Karpas-422 (cell line): ENCODE measurements around the gene MAP1A. TPM values are rescaled to one million over a fixed set of nuclear protein-coding genes. Genes with fewer than 3 reads are reported as not detected.

Experiments
- DNase-seq: peaks from one replicate; pipeline ENCODE4 v3.0.0-alpha.2; 2015
- H2AFZ ChIP-seq: fragments of 200-600 bp; sonication (generic); 2 replicates; pipeline ENCODE4 v1.6.1; 2014; ENCODE audit warnings: antibody characterized with exemption, low read length, mixed read lengths
- H3K27ac ChIP-seq: fragments of 200-600 bp; sonication (generic); 2 replicates; pipeline ENCODE4 v1.5.1; 2014; ENCODE audit warnings: mild to moderate bottlenecking, low read length, moderate library complexity
- H3K27me3 ChIP-seq: fragments of 200-600 bp; sonication (generic); 2 replicates; pipeline ENCODE4 v1.6.1; 2014; ENCODE audit warnings: low read length, mixed read lengths
- H3K36me3 ChIP-seq: fragments of 200-600 bp; sonication (generic); 2 replicates; pipeline ENCODE4 v1.6.1; 2014; ENCODE audit warnings: low read length, mixed read lengths; ENCODE audit not compliant: insufficient read depth
- H3K4me1 ChIP-seq: fragments of 200-600 bp; sonication (generic); 2 replicates; pipeline ENCODE4 v1.6.1; 2014; ENCODE audit warnings: mild to moderate bottlenecking, low read length, mixed read lengths
- H3K4me2 ChIP-seq: fragments of 200-600 bp; sonication (generic); 2 replicates; pipeline ENCODE4 v1.6.1; 2014; ENCODE audit warnings: low read length, low read depth, mild to moderate bottlenecking; ENCODE audit not compliant: poor library complexity, severe bottlenecking
- H3K4me3 ChIP-seq: fragments of 200-600 bp; sonication (generic); 2 replicates; pipeline ENCODE4 v1.5.1; 2014; ENCODE audit warnings: mild to moderate bottlenecking, antibody characterized with exemption, low read length, mixed read lengths
- H3K79me2 ChIP-seq: fragments of 200-600 bp; sonication (generic); 2 replicates; pipeline ENCODE4 v1.6.1; 2014; ENCODE audit warnings: mild to moderate bottlenecking, low read length, mixed read lengths
- H3K9ac ChIP-seq: fragments of 200-600 bp; sonication (generic); 2 replicates; pipeline ENCODE4 v1.6.0; 2014; ENCODE audit warnings: low read length
- H3K9me2 ChIP-seq: fragments of 200-600 bp; sonication (generic), shearing (Covaris generic); replicated peaks from 2 replicates; pipeline ENCODE4 v1.6.0; 2014; ENCODE audit warnings: mild to moderate bottlenecking, low read length, moderate library complexity; ENCODE audit not compliant: insufficient read depth
- H3K9me3 ChIP-seq: fragments of 300-700, 200-600 bp; sonication (generic); 2 replicates; pipeline ENCODE4 v1.6.1; 2014; ENCODE audit warnings: low read length, mixed read lengths
- H4K20me1 ChIP-seq: fragments of 200-600 bp; sonication (generic); 2 replicates; pipeline ENCODE4 v1.6.1; 2014; ENCODE audit warnings: mild to moderate bottlenecking, antibody characterized with exemption, low read length, low read depth; ENCODE audit not compliant: insufficient read depth
- total RNA-seq: library from RNA; depleted of rRNA; stranded (reverse); fragments of >200 nt; shearing (Covaris generic); gene quantifications from 2 replicates; pipeline ENCODE4 v1.2.3, GENCODE V29; 2014; ENCODE audit warnings: low replicate concordance

The MAP1A gene
- total RNA-seq, 1 experiment from 2014 or later, result 1.4 TPM

DNA sequence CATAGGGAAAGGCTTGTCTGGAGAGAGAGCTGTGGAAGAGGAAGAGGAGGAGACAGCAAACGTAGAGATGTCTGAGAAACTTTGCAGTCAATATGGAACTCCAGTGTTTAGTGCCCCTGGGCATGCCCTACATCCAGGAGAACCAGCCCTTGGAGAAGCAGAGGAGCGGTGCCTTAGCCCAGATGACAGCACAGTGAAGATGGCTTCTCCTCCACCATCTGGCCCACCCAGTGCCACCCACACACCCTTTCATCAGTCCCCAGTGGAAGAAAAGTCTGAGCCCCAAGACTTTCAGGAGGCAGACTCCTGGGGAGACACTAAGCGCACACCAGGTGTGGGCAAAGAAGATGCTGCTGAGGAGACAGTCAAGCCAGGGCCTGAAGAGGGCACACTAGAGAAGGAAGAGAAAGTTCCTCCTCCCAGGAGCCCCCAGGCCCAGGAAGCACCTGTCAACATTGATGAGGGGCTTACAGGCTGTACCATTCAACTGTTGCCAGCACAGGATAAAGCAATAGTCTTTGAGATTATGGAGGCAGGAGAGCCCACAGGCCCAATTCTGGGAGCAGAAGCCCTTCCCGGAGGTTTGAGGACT lies 6.9 kb downstream of the MAP1A start:
- Histone ChIP-seq H2AFZ (no peak overlapping the region), H3K36me3 (no peaks in the 10 kb centered on the region), H3K9me2 (no peaks in the 10 kb centered on the region), H3K4me2 (no peak overlapping the region), H3K9me3 (no peaks in the 10 kb centered on the region), H3K79me2 (no peaks in the 10 kb centered on the region), H3K27me3 (no peaks in the 10 kb centered on the region), H4K20me1 (no peaks in the 10 kb centered on the region), H3K4me1 (no peaks in the 10 kb centered on the region), H3K27ac (no peak overlapping the region), H3K4me3 (no peak overlapping the region), H3K9ac (no peak overlapping the region)
- DNase-seq, result no peak

GRCh38 chr15:43525131-43525530 lies 7.7 kb downstream of the MAP1A start:
- H3K27me3 ChIP-seq, result no peaks in the 10 kb centered on the region
- peak; percentile 42 for DNase-seq
- no peaks in the 10 kb centered on the region for H4K20me1 ChIP-seq
- H3K79me2 ChIP-seq, result no peaks in the 10 kb centered on the region
- no peak overlapping the region for H3K4me2 ChIP-seq
- H3K9me2 ChIP-seq, result no peaks in the 10 kb centered on the region
- no peak overlapping the region for H3K27ac ChIP-seq
- H3K36me3 ChIP-seq, result no peaks in the 10 kb centered on the region
- H3K4me1 ChIP-seq, result no peaks in the 10 kb centered on the region
- H3K9me3 ChIP-seq, result no peaks in the 10 kb centered on the region
- H2AFZ ChIP-seq, result no peak overlapping the region
- no peak overlapping the region for H3K4me3 ChIP-seq
- no peak overlapping the region for H3K9ac ChIP-seq

GRCh38 chr15:43526261-43526930 lies 9.0 kb downstream of the MAP1A start:
- no peak overlapping the region for H3K4me3 ChIP-seq
- no peak overlapping the region for H2AFZ ChIP-seq
- H3K9me3 ChIP-seq, result no peaks in the 10 kb centered on the region
- no peak overlapping the region for H3K4me2 ChIP-seq
- H3K27me3 ChIP-seq, result no peaks in the 10 kb centered on the region
- no peaks in the 10 kb centered on the region for H4K20me1 ChIP-seq
- DNase-seq, result peak; percentile 33
- H3K4me1 ChIP-seq, result no peaks in the 10 kb centered on the region
- H3K79me2 ChIP-seq, result no peaks in the 10 kb centered on the region
- H3K36me3 ChIP-seq, result no peaks in the 10 kb centered on the region
- no peak overlapping the region for H3K27ac ChIP-seq
- no peaks in the 10 kb centered on the region for H3K9me2 ChIP-seq
- H3K9ac ChIP-seq, result no peak overlapping the region

- no peak overlapping the region for H3K4me3 ChIP-seq
- H3K9me3 ChIP-seq, result no peaks in the 10 kb centered on the region
- H3K36me3 ChIP-seq, result no peaks in the 10 kb centered on the region
- no peaks in the 10 kb centered on the region for H3K4me1 ChIP-seq
- H3K27me3 ChIP-seq, result no peaks in the 10 kb centered on the region
- no peaks in the 10 kb centered on the region for H4K20me1 ChIP-seq
- peak; percentile 19 for DNase-seq
- H3K9ac ChIP-seq, result no peak overlapping the region
- H3K79me2 ChIP-seq, result no peaks in the 10 kb centered on the region
- H3K27ac ChIP-seq, result no peak overlapping the region
- H3K4me2 ChIP-seq, result no peak overlapping the region
- H3K9me2 ChIP-seq, result no peaks in the 10 kb centered on the region
- no peak overlapping the region for H2AFZ ChIP-seq
Observed at GRCh38 chr15:43527016-43527801, 9.8 kb downstream of the MAP1A start.

GRCh38 chr15:43527802-43528541 lies 10.6 kb downstream of the MAP1A start:
- H4K20me1 ChIP-seq, result no peaks in the 10 kb centered on the region
- H3K4me1 ChIP-seq, result no peaks in the 10 kb centered on the region
- no peak overlapping the region for H2AFZ ChIP-seq
- H3K36me3 ChIP-seq, result no peaks in the 10 kb centered on the region
- no peak overlapping the region for H3K4me2 ChIP-seq
- H3K9me3 ChIP-seq, result no peaks in the 10 kb centered on the region
- no peak for DNase-seq
- H3K27me3 ChIP-seq, result no peaks in the 10 kb centered on the region
- no peak overlapping the region for H3K9ac ChIP-seq
- no peak overlapping the region for H3K27ac ChIP-seq
- no peak overlapping the region for H3K4me3 ChIP-seq
- H3K9me2 ChIP-seq, result no peaks in the 10 kb centered on the region
- H3K79me2 ChIP-seq, result no peaks in the 10 kb centered on the region

DNA sequence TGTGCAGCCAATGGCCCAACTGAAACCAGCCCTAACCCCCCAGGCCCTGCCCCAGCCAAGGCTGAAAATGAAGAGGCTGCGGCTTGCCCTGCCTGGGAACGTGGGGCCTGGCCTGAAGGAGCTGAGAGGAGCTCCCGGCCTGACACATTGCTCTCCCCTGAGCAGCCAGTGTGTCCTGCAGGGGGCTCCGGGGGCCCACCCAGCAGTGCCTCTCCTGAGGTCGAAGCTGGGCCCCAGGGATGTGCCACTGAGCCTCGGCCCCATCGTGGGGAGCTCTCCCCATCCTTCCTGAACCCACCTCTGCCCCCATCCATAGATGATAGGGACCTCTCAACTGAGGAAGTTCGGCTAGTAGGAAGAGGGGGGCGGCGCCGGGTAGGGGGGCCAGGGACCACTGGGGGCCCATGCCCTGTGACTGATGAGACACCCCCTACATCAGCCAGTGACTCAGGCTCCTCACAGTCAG lies 11.2 kb downstream of the MAP1A start:
- Histone ChIP-seq H3K36me3 (no peaks in the 10 kb centered on the region), H3K4me1 (no peaks in the 10 kb centered on the region), H2AFZ (no peak overlapping the region), H3K27me3 (no peaks in the 10 kb centered on the region), H4K20me1 (no peaks in the 10 kb centered on the region), H3K4me3 (no peak overlapping the region), H3K9me2 (no peaks in the 10 kb centered on the region), H3K27ac (no peak overlapping the region), H3K9me3 (no peaks in the 10 kb centered on the region), H3K4me2 (no peak overlapping the region), H3K9ac (no peak overlapping the region), H3K79me2 (no peaks in the 10 kb centered on the region)
- no peak for DNase-seq

- Histone ChIP-seq H3K9me3 (no peaks in the 10 kb centered on the region), H3K9ac (no peak overlapping the region), H3K27me3 (no peaks in the 10 kb centered on the region), H3K4me2 (no peak overlapping the region), H2AFZ (no peak overlapping the region), H3K4me1 (no peaks in the 10 kb centered on the region), H3K9me2 (no peaks in the 10 kb centered on the region), H3K36me3 (no peaks in the 10 kb centered on the region), H3K27ac (no peak overlapping the region), H3K79me2 (no peaks in the 10 kb centered on the region), H4K20me1 (no peaks in the 10 kb centered on the region), H3K4me3 (no peak overlapping the region)
- DNase-seq, result no peak
Observed at GRCh38 chr15:43529141-43529540, 11.7 kb downstream of the MAP1A start.
